GM12878 (cell line): ENCODE measurements around the gene RASA1. TPM values are rescaled to one million over a fixed set of nuclear protein-coding genes. Genes with fewer than 3 reads are reported as not detected.

Experiments
- ATAC-seq: fragments of 200-7000 bp; cut with Tn5 transposase; 3 replicates; pipeline ENCODE4 v1.9.1; 2020; ENCODE audit warnings: mild to moderate bottlenecking, moderate library complexity
- BruUV-seq: library from RNA; stranded (reverse); fragments of 400-500 nt; replicated peaks from 2 replicates; lab custom pipeline; 2021; lab: Mats Ljungman, UMichigan
- CTCF ChIA-PET: fragments of 300-600 bp; sonication (Branson Sonifier 250); formaldehyde crosslinking; extraction: SDS; loops from one replicate; lab custom pipeline; 2021; ENCODE audit warnings: inconsistent platforms; lab: Yijun Ruan, JAX
- POLR2A ChIA-PET: fragments of 350-600 bp; formaldehyde crosslinking; extraction: SDS; loops from one replicate; lab custom pipeline; 2021; ENCODE audit warnings: inconsistent platforms; lab: Charles Lee
- RAD21 ChIA-PET: fragments of 300-600 bp; sonication (Branson Sonifier 250); formaldehyde crosslinking; loops from one replicate; lab custom pipeline; 2023; ENCODE audit warnings: antibody characterized with exemption; ENCODE audit not compliant: unreplicated experiment; lab: Charles Lee
- SMC1A ChIA-PET: fragments of 300-600 bp; sonication (Branson Sonifier 250); formaldehyde crosslinking; loops from one replicate; lab custom pipeline; 2023; ENCODE audit not compliant: unreplicated experiment, uncharacterized antibody; lab: Charles Lee
- DNase-seq: peaks from one replicate; pipeline ENCODE4 v3.0.0-alpha.2; 2011; ENCODE audit warnings: low read depth, low spot score
- FAIRE-seq: peaks from 3 replicates; lab custom pipeline; 2011; peaks lifted over from hg19 to GRCh38; lab: Jason Lieb, UNC
- H2AFZ ChIP-seq: 2 replicates; pipeline ENCODE4 v1.6.0; 2011; ENCODE audit warnings: low read depth, low read length, control low read depth; ENCODE audit not compliant: control insufficient read depth
- H3K27ac ChIP-seq: 2 replicates; pipeline ENCODE4 v1.5.1; 2011; ENCODE audit warnings: control low read depth; ENCODE audit not compliant: control insufficient read depth, insufficient read depth
- H3K27me3 ChIP-seq, 2 experiments: replicated peaks in 1 of 2; 2 replicates each; pipeline versions ENCODE4 v1.6.0 to v1.6.1; 2011; ENCODE audit warnings: low read length in 1 of 2; ENCODE audit not compliant: control insufficient read depth in 2 of 2, insufficient read depth in 2 of 2
- H3K36me3 ChIP-seq, 2 experiments: 2 replicates each; pipeline ENCODE4 v1.5.1; 2011; ENCODE audit warnings: low read length in 1 of 2; ENCODE audit not compliant: control insufficient read depth in 2 of 2, insufficient read depth in 2 of 2
- H3K4me1 ChIP-seq: 2 replicates; pipeline ENCODE4 v1.6.1; 2011; ENCODE audit warnings: mild to moderate bottlenecking, low read length, moderate library complexity, mixed read lengths; ENCODE audit not compliant: control insufficient read depth, insufficient read depth
- H3K4me2 ChIP-seq: 2 replicates; pipeline ENCODE4 v1.6.0; 2011; ENCODE audit warnings: control low read depth; ENCODE audit not compliant: control insufficient read depth, insufficient read depth
- H3K4me3 ChIP-seq: fragments of 200-600 bp; sonication (generic); 2 replicates; pipeline ENCODE4 v1.5.1; 2016
- H3K79me2 ChIP-seq: 2 replicates; pipeline ENCODE4 v1.6.0; 2011; ENCODE audit warnings: low read length; ENCODE audit not compliant: control insufficient read depth, insufficient read depth
- H3K9ac ChIP-seq: 2 replicates; pipeline ENCODE4 v1.8.0; 2011; ENCODE audit warnings: low read length, control low read depth, mixed read lengths; ENCODE audit not compliant: control insufficient read depth, insufficient read depth
- H3K9me3 ChIP-seq: replicated peaks from 3 replicates; pipeline ENCODE4 v1.5.1; 2011; ENCODE audit warnings: mild to moderate bottlenecking, low read length; ENCODE audit not compliant: control insufficient read depth, insufficient read depth
- H4K20me1 ChIP-seq: 2 replicates; pipeline ENCODE4 v1.6.0; 2011; ENCODE audit not compliant: control insufficient read depth, insufficient read depth
- BCL3 ChIP-seq: IDR thresholded peaks from 2 replicates; pipeline ENCODE4 v1.6.1; 2011; ENCODE audit warnings: borderline replicate concordance, low read depth, mild to moderate bottlenecking, moderate library complexity, low read length; ENCODE audit not compliant: insufficient read depth, poor library complexity, severe bottlenecking
- BRCA1 ChIP-seq: IDR thresholded peaks from 2 replicates; pipeline ENCODE4 v1.6.1; 2011; ENCODE audit warnings: low read depth, low read length, improper control_type of control experiment
- CHD1 ChIP-seq: IDR thresholded peaks from 2 replicates; pipeline ENCODE4 v1.6.1; 2012; ENCODE audit warnings: low read depth, low read length, improper control_type of control experiment
- CHD4 ChIP-seq: fragments of 200-600 bp; sonication (generic); IDR thresholded peaks from 2 replicates; pipeline ENCODE4 v1.6.1; 2016; ENCODE audit warnings: mild to moderate bottlenecking
- FOXM1 ChIP-seq: IDR thresholded peaks from 2 replicates; pipeline ENCODE4 v1.6.1; 2012; ENCODE audit warnings: low read depth, mild to moderate bottlenecking, inconsistent platforms, low read length, moderate library complexity
- HCFC1 ChIP-seq: fragments of 150-350 bp; IDR thresholded peaks from 2 replicates; pipeline ENCODE4 v1.6.1; 2014; ENCODE audit warnings: low read length
- KLF5 ChIP-seq: fragments of 450-650 bp; IDR thresholded peaks from 2 replicates; pipeline ENCODE4 v1.6.1; 2014; ENCODE audit warnings: mild to moderate bottlenecking; ENCODE audit not compliant: partially characterized antibody
- MEF2B ChIP-seq: fragments of 450-650 bp; IDR thresholded peaks from 2 replicates; pipeline ENCODE4 v1.6.1; 2018; ENCODE audit warnings: mild to moderate bottlenecking, moderate library complexity; ENCODE audit not compliant: partially characterized antibody, poor library complexity, severe bottlenecking
- NKRF ChIP-seq: fragments of 450-650 bp; conservative IDR thresholded peaks from 2 replicates; pipeline ENCODE4 v1.6.1; 2017; ENCODE audit warnings: mild to moderate bottlenecking, moderate library complexity
- RAD21 ChIP-seq: IDR thresholded peaks from 2 replicates; pipeline ENCODE4 v1.6.1; 2011; ENCODE audit warnings: mild to moderate bottlenecking, low read depth, low read length, moderate library complexity; ENCODE audit not compliant: insufficient read depth
- RB1 ChIP-seq: fragments of 450-650 bp; formaldehyde crosslinking; IDR thresholded peaks from 2 replicates; pipeline ENCODE4 v1.6.1; 2017; ENCODE audit warnings: mild to moderate bottlenecking, borderline replicate concordance
- SPI1 ChIP-seq: IDR thresholded peaks from 2 replicates; pipeline ENCODE4 v1.6.1; 2011; ENCODE audit warnings: low read depth, mild to moderate bottlenecking, low read length, moderate library complexity, borderline replicate concordance; ENCODE audit not compliant: insufficient read depth
- TAF1 ChIP-seq: IDR thresholded peaks from 2 replicates; pipeline ENCODE4 v1.6.1; 2011; ENCODE audit warnings: mild to moderate bottlenecking, low read depth, low read length, borderline replicate concordance
- USF2 ChIP-seq: IDR thresholded peaks from 2 replicates; pipeline ENCODE4 v1.6.1; 2011; ENCODE audit warnings: low read depth, low read length, improper control_type of control experiment, borderline replicate concordance
- ZZZ3 ChIP-seq: IDR thresholded peaks from 2 replicates; pipeline ENCODE4 v1.6.1; 2011; ENCODE audit warnings: low read depth; ENCODE audit not compliant: control insufficient read depth, insufficient read length
- WGBS: methylation state at CpG from one replicate; pipeline ENCODE4 v1.1.6; 2016; ENCODE audit warnings: low lambda C conversion rate; ENCODE audit not compliant: insufficient replicate concordance, insufficient coverage; ENCODE audit errors: missing lambda C conversion rate; 5-methylcytosine and 5-hydroxymethylcytosine counted together
- in situ Hi-C: fragments of 300-500 bp; cut with MboI; formaldehyde crosslinking; loops from 9 replicates; pipeline ENCODE4 v1.14.3; 2018; ENCODE audit warnings: mixed read lengths
- intact Hi-C: fragments of 100-400 bp; cut with micrococcal nuclease; formaldehyde crosslinking; loops from one replicate; pipeline ENCODE4 v1.14.2; 2022; ENCODE audit not compliant: unreplicated experiment
- polyA plus RNA-seq, 11 experiments: library from polyadenylated mRNA; depleted of rRNA in 4 of 11; unstranded in 6 of 11; stranded (reverse) in 5 of 11; fragments of >200 nt; fragmentation: Nextera tagmentation in 4 of 11; fragmentation: Illumina TruSeq in 1 of 11; extraction: Ambion mirVana in 4 of 11; extraction: Trizol in 1 of 11; gene quantifications; 1 replicate in 1 of 11; 2 replicates in 10 of 11; pipeline versions ENCODE4 v1.2.1 to v1.2.3, GENCODE V29; 2011 to 2016; ENCODE audit warnings: inconsistent platforms in 2 of 11, missing spikeins in 2 of 11, low read depth in 1 of 11
- total RNA-seq, 4 experiments: library from RNA; depleted of rRNA in 3 of 4; stranded (reverse); fragments of >200 nt in 3 of 4; fragmentation: Illumina TruSeq in 1 of 4; extraction: Trizol in 1 of 4; gene quantifications; 2 replicates each; pipeline versions ENCODE4 v1.2.1 to v1.2.3, GENCODE V29; 2013 to 2021

Gene RASA1
- total and polyA plus RNA-seq, 10 of the 15 experiments (the other 5 are each of a cell fraction or from before 2014, with no cell fraction given): 7.8 to 72.3 (median 21.8) TPM

GRCh38 chr5:87329114-87329513 is 61.4 kb downstream of the RASA1 start:
- no peak overlapping the region for H3K9ac ChIP-seq
- ChIA-PET CTCF (no interaction called here), RAD21 (interaction anchor here (0.7 kb wide), 1 partner anchor 231 kb away, joined by 5 read pairs; no protein-coding TSS in a partner anchor), SMC1A (interaction anchor here (2.4 to 3.4 kb wide), 2 partner anchors 14 to 258 kb away, joined by 7 to 9 read pairs; no protein-coding TSS in a partner anchor), POLR2A (interaction anchor here (0.7 kb wide), 2 partner anchors 9 to 267 kb away, joined by 3 read pairs; no protein-coding TSS in a partner anchor)
- no peak overlapping the region for H3K27ac ChIP-seq
- no peaks in the 10 kb centered on the region; the same call in 1 of the 2 replicates for H4K20me1 ChIP-seq
- no peak overlapping the region for H3K4me3 ChIP-seq
- no TSS peak for BruUV-seq
- H3K36me3 ChIP-seq: peaks cover 0 to 8% of the 10 kb centered on the region in 2 experiments; a peak in 3 of 4 replicates
- no peaks in the 10 kb centered on the region for H3K27me3 ChIP-seq
- H2AFZ ChIP-seq: no peak overlapping the region
- no peak for ATAC-seq
- H3K79me2 ChIP-seq: peaks cover 29% of the 10 kb centered on the region
- no peak for TF ChIP-seq KLF5
- TF ChIP-seq RAD21: no peak
- no peak for TF ChIP-seq BRCA1
- TF ChIP-seq BCL3: no peak
- TF ChIP-seq CHD1: no peak
- TF ChIP-seq TAF1: no peak
- TF ChIP-seq HCFC1: no peak
- no peak for TF ChIP-seq NKRF
- no peak for TF ChIP-seq ZZZ3
- TF ChIP-seq RB1: no peak
- no peak for TF ChIP-seq CHD4
- no peak for TF ChIP-seq USF2
- no peak for TF ChIP-seq SPI1
- TF ChIP-seq MEF2B: no peak
- no peak for TF ChIP-seq FOXM1
- TF ChIP-seq, all 136 proteins: peak for 0
- peaks cover 3% of the 10 kb centered on the region; the same call in 1 of the 3 replicates for H3K9me3 ChIP-seq
- WGBS: 90% methylated on average over 6 of the region's 6 CpGs
- H3K4me2 ChIP-seq: no peak overlapping the region
- no peak for DNase-seq
- in situ Hi-C loops (no loop called here), intact Hi-C loops (no loop called here)
- no peak for FAIRE-seq
- no peaks in the 10 kb centered on the region for H3K4me1 ChIP-seq
